ENCODE measurements around the gene PKM. TPM values are rescaled to one million over a fixed set of nuclear protein-coding genes. Genes with fewer than 3 reads are reported as not detected.

PKM gene
- total and polyA plus RNA-seq, 2 donors, result 199 to 452 TPM

Other genes with a start within 250 kb of the PKM start
- 11.6 TPM for gene MYO9A, start 113.0 kb downstream of the PKM start, total RNA-seq
- gene MYO9A, start 113.0 kb downstream of the PKM start, polyA plus RNA-seq, result 4.4 TPM
- 2.0 TPM for gene SENP8, start 112.8 kb downstream of the PKM start, total RNA-seq
- gene SENP8, start 112.8 kb downstream of the PKM start, polyA plus RNA-seq, result 2.7 TPM
- 0.47 TPM for gene GRAMD2A, start 33.4 kb downstream of the PKM start, total RNA-seq
- gene GRAMD2A, start 33.4 kb downstream of the PKM start, polyA plus RNA-seq, result 0.52 TPM
- 40.5 TPM for gene PARP6, start 41.4 kb upstream of the PKM start, total RNA-seq
- gene PARP6, start 41.4 kb upstream of the PKM start, polyA plus RNA-seq, result 125 TPM
- 0.99 TPM for gene CELF6, start 89.0 kb upstream of the PKM start, total RNA-seq
- 17.7 TPM for gene CELF6, start 89.0 kb upstream of the PKM start, polyA plus RNA-seq
- 60.5 TPM for gene HEXA, start 144.8 kb upstream of the PKM start, total RNA-seq
- 101 TPM for gene HEXA, start 144.8 kb upstream of the PKM start, polyA plus RNA-seq
- gene TMEM202, start 167.1 kb upstream of the PKM start, total RNA-seq, result not detected
- gene TMEM202, start 167.1 kb upstream of the PKM start, polyA plus RNA-seq, result not detected
- gene ARIH1, start 243.1 kb upstream of the PKM start, total RNA-seq, result 41.9 TPM
- 32.0 TPM for gene ARIH1, start 243.1 kb upstream of the PKM start, polyA plus RNA-seq